NCI-H82 treated with DMSO at 0.1 percent for 48 hours (cell line): Measurements from ENCODE around the gene SPANXD.
"Not testable (repeated sequence)": the region's sequence is repeated elsewhere in the genome, so short reads cannot be mapped to it uniquely, and the experiment has no call there.

Experiments
- DNase-seq: peaks from one replicate; lab custom pipeline; 2025; ENCODE audit not compliant: unreplicated experiment; lab: John Stamatoyannopoulos, UW

SPANXD gene

DNA sequence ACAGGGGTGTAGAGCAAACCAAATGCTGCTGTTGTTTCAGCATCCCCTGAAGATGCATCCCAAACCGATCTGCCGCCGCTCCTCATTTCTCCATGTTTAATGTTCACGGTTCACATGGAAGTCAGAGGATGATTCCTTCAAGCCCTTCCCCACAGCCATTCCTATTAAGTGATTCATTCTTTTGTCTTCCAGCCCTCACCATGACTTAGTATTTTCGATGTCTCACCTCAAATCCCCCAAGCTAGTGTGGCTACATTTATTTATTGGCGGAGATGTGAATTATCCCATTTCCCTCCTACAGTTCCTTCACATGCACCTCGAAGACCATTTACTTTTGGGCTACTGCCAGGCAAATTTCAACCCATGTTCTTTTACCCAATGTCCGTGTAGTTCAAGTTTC lies at the start of gene SPANXD:
Gene SPANXD (minus strand): TSS at position 101 of the 400 bp plus-strand sequence. CDS start 334 bp downstream, outside the sequence.
- DNase-seq, result not testable (repeated sequence)

DNA sequence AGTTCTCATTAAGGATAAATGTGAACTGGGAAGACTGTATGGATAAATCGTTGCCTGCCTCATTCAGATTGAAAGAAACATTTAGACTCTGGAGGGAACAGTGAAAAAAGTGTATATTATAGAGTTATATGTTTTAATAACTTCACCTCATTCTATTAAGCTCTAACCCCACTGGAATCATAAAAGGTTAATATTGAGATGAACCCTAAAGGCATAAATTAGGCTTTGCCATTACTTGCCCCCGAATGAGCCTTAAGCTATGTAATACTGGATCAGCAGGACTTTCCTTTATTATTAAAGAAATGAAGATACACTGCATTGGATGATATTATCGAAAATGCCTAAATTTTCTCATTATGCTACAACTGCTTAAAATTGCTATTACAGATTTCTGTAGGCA lies 44.1 kb upstream of the SPANXD start:
- DNase-seq, result no peak

- no peak for DNase-seq
Measured at GRCh38 chrX:141736656-141737055, 38.1 kb upstream of the SPANXD start.

DNA sequence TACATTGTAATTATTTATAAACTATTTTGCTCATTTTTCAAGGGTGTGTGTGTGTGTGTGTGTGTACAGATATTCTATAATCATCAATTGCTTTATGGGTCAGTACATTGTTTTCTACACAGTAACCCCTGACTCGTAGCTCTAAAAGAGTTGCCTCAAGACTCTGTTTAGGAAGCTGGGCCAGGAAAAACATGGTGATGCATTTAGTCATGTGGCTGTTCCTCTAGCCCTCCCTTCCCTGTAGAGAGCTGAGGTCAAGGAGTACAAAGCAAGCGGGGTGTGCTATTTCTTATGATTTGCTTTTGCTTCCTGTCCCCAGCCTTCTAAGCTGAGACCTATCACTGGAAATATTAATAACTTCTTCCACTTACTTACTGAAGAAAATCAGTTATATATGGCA lies 34.8 kb upstream of the SPANXD start:
- DNase-seq, result no peak

DNA sequence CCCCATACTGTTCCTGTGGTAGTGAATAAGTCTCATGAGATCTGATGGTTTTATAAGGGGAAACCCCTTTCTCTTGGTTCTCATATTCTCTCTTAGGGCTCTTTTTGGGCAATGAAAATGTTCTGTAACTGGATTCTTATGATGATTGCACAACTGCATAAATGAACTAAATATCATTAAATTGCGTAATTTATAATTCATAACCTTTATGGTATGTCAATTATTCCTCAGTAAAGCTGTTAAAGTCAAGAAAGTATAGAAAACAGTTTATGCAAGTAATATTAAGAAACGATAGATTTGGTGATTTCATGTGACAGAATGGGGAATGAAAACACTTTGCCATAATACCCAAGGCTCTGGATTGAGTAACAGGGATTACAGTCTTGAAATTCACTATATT lies 33.5 kb upstream of the SPANXD start:
- DNase-seq, result no peak

DNA sequence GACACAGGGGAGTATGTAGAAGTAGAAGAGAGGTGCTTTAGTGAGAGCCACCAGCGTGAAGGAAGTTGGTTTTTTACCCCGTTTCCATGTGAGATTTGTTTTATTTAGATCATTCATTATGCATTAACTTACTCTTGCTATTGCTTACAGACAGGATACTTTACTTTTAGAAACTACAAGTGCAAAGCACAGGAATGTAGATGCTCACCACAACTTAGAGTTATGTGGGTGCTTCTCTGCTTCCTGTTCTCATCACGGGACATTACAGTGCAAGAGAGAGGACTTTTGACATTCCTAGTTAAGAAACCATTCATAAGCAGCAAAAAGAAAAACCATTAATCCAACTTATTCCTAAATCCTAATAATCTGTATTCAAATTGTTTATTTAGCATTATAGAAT lies 25.6 kb upstream of the SPANXD start:
- DNase-seq, result no peak

DNA sequence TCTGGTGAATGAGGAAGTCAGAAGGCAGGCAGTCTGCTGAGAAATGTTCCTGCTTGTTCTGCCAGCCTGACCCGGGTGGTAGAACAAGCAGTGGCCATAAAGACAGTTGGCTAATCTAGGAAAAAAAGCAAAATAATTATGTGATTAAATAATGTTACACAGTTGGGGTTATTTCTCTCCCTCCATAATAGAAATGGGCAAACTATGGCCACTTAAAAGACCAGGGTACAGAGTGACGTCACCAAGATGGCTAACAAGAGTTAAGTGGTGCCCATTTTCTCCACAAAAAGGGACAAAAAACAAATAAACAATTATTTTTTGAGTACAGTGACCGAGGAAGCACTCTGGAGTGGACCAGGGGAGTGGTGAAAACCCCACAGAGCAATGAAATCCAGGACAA lies 16.1 kb upstream of the SPANXD start:
- DNase-seq, result no peak

GRCh38 chrX:141701072-141701471 lies 2.5 kb upstream of the SPANXD start:
- no peak for DNase-seq

DNA sequence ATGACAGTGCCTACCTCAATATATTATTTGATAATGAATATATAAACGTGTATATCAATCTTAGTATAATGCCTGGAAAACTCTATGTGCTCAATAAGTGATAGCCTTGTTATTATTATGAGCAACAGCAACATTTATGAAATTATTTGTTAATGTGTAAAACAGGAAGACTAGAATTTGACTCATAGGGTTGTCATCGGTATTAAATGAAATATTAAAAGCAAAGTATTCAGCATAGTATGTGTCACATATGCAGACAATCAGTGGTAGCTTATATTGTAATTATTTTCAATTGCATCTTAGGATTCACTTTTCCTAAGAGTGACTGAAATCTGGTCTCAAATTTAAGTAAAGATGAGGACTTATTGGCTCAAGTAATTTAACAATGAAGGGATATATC lies 24.6 kb downstream of the SPANXD start:
- no peak for DNase-seq

DNA sequence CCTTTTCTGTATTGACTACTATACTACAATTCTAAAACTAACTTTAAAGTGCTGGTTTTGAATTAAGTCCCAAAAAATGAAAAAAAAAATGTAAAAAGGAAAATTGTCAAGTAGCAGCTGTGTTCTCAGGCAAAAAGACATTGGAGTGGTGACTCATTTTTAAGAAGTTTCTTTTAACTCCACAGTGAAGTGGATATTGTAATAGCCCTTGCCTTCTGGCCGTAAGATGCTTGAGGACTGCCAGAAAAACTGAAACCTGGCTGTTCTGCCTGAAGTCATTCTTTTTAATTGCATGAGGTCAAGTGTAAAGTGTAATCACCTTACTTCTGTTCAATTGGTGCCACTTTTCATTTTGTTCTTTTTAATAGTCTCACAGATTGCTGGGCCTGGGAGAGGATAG lies 28.9 kb downstream of the SPANXD start:
- DNase-seq, result no peak

GRCh38 chrX:141668371-141668770 lies 30.2 kb downstream of the SPANXD start:
- no peak for DNase-seq

DNA sequence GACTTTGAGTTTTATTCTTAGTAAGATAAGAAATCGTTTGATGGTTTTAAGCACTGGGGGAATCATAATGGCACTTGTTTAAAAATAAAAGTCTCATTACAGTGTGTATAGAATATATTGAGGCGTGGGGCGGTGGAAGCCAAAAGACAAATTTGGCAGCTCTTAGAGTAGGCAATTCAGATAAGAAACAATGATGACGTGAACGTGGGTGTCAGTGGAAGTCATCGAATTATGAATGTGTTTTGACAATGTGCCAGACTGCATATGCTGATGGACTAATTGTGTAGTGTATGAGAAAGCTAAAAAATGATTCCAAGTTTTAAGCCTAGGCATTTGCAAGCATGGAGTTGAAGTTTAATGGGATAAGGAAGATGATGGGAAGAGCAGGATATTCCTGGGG lies 35.8 kb downstream of the SPANXD start:
- DNase-seq, result no peak

DNA sequence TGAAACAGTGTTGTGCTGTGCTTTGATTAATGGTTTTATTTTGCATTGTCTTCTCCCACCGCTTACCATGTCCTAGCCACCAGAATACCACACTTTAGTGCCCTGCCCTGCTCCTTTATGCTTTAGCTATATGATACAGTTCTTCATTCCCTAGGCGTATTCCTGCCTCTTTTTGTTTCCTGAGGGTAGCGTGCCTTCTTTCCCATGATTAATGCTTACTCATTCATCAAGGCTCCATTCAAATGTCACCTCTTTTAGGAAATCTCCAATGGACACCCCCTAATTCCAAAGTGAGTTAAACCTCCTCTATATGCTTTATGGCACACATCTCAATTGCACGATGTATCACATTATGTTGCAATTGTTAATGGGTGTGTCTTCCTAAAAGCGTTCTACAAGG lies 46.3 kb downstream of the SPANXD start:
- no peak for DNase-seq
